HCT116 (cell line): ENCODE measurements around the gene MXRA7. TPM values are rescaled to one million over a fixed set of nuclear protein-coding genes. Genes with fewer than 3 reads are reported as not detected.
"Not testable (repeated sequence)": the region's sequence is repeated elsewhere in the genome, so short reads cannot be mapped to it uniquely, and the experiment has no call there.

Experiments
- ATAC-seq: fragments of 200-7000 bp; cut with Tn5 transposase; 2 replicates; pipeline ENCODE4 v1.9.1; 2020; ENCODE audit warnings: mild to moderate bottlenecking, moderate library complexity
- BruUV-seq: library from RNA; stranded (reverse); fragments of 400-500 nt; replicated peaks from 2 replicates; lab custom pipeline; 2021; lab: Mats Ljungman, UMichigan
- CTCF ChIA-PET: fragments of 300-600 bp; sonication (Branson Sonifier 250); formaldehyde crosslinking; loops from one replicate; lab custom pipeline; 2021; ENCODE audit warnings: antibody characterized with exemption; lab: Charles Lee
- POLR2A ChIA-PET: fragments of 300-600, 350-600 bp; sonication (Branson Sonifier 250); formaldehyde crosslinking; loops from one replicate; lab custom pipeline; 2021; ENCODE audit warnings: antibody characterized with exemption; lab: Charles Lee
- RAD21 ChIA-PET, 2 experiments: fragments of 300-600 bp; sonication (Branson Sonifier 250); formaldehyde crosslinking; loops; one replicate each; lab custom pipeline; 2023; ENCODE audit warnings: low total read pairs in 2 of 2; ENCODE audit not compliant: uncharacterized antibody in 2 of 2, unreplicated experiment in 2 of 2, low non-redundant PET in 1 of 2; lab: Charles Lee
- DNase-seq: peaks from one replicate; pipeline ENCODE4 v3.0.0-alpha.2; 2010; ENCODE audit warnings: low read depth, low spot score
- H2AFZ ChIP-seq: fragments of 200-600 bp; shearing (Covaris generic), sonication (generic); 2 replicates; pipeline ENCODE4 v1.6.1; 2017; ENCODE audit warnings: low read depth, mixed run types, mixed read lengths, antibody characterized with exemption, low read length; ENCODE audit not compliant: poor library complexity, severe bottlenecking
- H3K27ac ChIP-seq: 2 replicates; pipeline ENCODE4 v1.5.1; 2012; ENCODE audit warnings: low read depth, low read length
- H3K27me3 ChIP-seq: fragments of 200-600 bp; sonication (generic); 2 replicates; pipeline ENCODE4 v1.6.1; 2016; ENCODE audit warnings: mixed run types, low read length, mixed read lengths; ENCODE audit not compliant: insufficient read depth
- H3K36me3 ChIP-seq, 2 experiments: fragments of 200-500 bp in 1 of 2; fragments of 200-600 bp in 1 of 2; sonication (Bioruptor generic) in 1 of 2; sonication (generic) in 1 of 2; 2 replicates each; pipeline versions ENCODE4 v1.5.1 to v1.6.1; 2014 to 2016; ENCODE audit warnings: low read length in 2 of 2, inconsistent platforms in 1 of 2, mixed read lengths in 1 of 2, mixed run types in 1 of 2; ENCODE audit not compliant: insufficient read depth in 2 of 2, control insufficient read depth in 1 of 2
- H3K4me1 ChIP-seq, 2 experiments: fragments of 200-600 bp in 1 of 2; sonication (generic) in 1 of 2; 2 replicates each; pipeline versions ENCODE4 v1.5.1 to v1.6.1; 2012 to 2017; ENCODE audit warnings: low read length in 2 of 2, inconsistent platforms in 1 of 2, mild to moderate bottlenecking in 1 of 2, mixed read lengths in 1 of 2, mixed run types in 1 of 2, moderate library complexity in 1 of 2; ENCODE audit not compliant: insufficient read depth in 2 of 2, control insufficient read depth in 1 of 2
- H3K4me2 ChIP-seq: fragments of 200-600 bp; sonication (generic); 2 replicates; pipeline ENCODE4 v1.6.1; 2017; ENCODE audit warnings: mixed run types, low read length, mixed read lengths
- H3K4me3 ChIP-seq, 2 experiments: fragments of 200-600 bp in 1 of 2; sonication (generic) in 1 of 2; replicated peaks in 1 of 2; 2 replicates each; pipeline ENCODE4 v1.5.1; 2011 to 2016; ENCODE audit warnings: low read length in 2 of 2, control low read depth in 1 of 2, low read depth in 1 of 2, mild to moderate bottlenecking in 1 of 2, mixed read lengths in 1 of 2, mixed run types in 1 of 2
- H3K79me2 ChIP-seq: fragments of 200-600 bp; sonication (generic); 2 replicates; pipeline ENCODE4 v1.6.1; 2017; ENCODE audit warnings: mild to moderate bottlenecking, mixed run types, low read length, moderate library complexity, mixed read lengths; ENCODE audit not compliant: insufficient read depth
- H3K9ac ChIP-seq: fragments of 200-600 bp; sonication (generic); 2 replicates; pipeline ENCODE4 v1.6.1; 2016; ENCODE audit warnings: low read length, mixed read lengths
- H3K9me2 ChIP-seq: fragments of 200-600 bp; sonication (generic), shearing (Covaris generic); 2 replicates; pipeline ENCODE4 v1.6.1; 2017; ENCODE audit warnings: mixed run types, mild to moderate bottlenecking, moderate library complexity; ENCODE audit not compliant: insufficient read depth
- H3K9me3 ChIP-seq, 2 experiments: fragments of 200-500 bp in 1 of 2; fragments of 200-600 bp in 1 of 2; sonication (Bioruptor generic) in 1 of 2; sonication (generic) in 1 of 2; 2 replicates each; pipeline ENCODE4 v1.6.1; 2014 to 2017; ENCODE audit warnings: low read length in 2 of 2, mixed read lengths in 2 of 2, inconsistent platforms in 1 of 2, low read depth in 1 of 2, mild to moderate bottlenecking in 1 of 2, mixed run types in 1 of 2, moderate library complexity in 1 of 2; ENCODE audit not compliant: control insufficient read depth in 1 of 2, insufficient read depth in 1 of 2
- H4K20me1 ChIP-seq: fragments of 200-600 bp; sonication (generic), shearing (Covaris generic); 2 replicates; pipeline ENCODE4 v1.6.1; 2017; ENCODE audit warnings: mixed run types, mild to moderate bottlenecking, moderate library complexity; ENCODE audit not compliant: insufficient read depth
- CEBPB ChIP-seq: IDR thresholded peaks from 2 replicates; pipeline ENCODE4 v1.6.1; 2012; ENCODE audit warnings: low read depth
- EGR1 ChIP-seq: IDR thresholded peaks from 2 replicates; pipeline ENCODE4 v1.6.1; 2012; ENCODE audit warnings: low read depth
- ELF1 ChIP-seq: IDR thresholded peaks from 2 replicates; pipeline ENCODE4 v1.6.1; 2012; ENCODE audit warnings: low read depth, borderline replicate concordance
- EZH2 ChIP-seq: fragments of 200-600 bp; sonication (generic); IDR thresholded peaks from 2 replicates; pipeline ENCODE4 v1.6.1; 2017; ENCODE audit warnings: antibody characterized with exemption, mixed run types
- EZH2phosphoT487 ChIP-seq: fragments of 200-600 bp; IDR thresholded peaks from 2 replicates; pipeline ENCODE4 v1.6.1; 2018; ENCODE audit warnings: antibody characterized with exemption, borderline replicate concordance
- FOSL1 ChIP-seq: IDR thresholded peaks from 2 replicates; pipeline ENCODE4 v1.6.1; 2012; ENCODE audit warnings: low read depth
- JUND ChIP-seq: IDR thresholded peaks from 2 replicates; pipeline ENCODE4 v1.6.1; 2012
- MAX ChIP-seq: IDR thresholded peaks from 2 replicates; pipeline ENCODE4 v1.6.1; 2012
- POLR2A ChIP-seq: IDR thresholded peaks from 2 replicates; pipeline ENCODE4 v1.7.0; 2011; ENCODE audit warnings: borderline replicate concordance; ENCODE audit not compliant: insufficient read depth, insufficient read length; ENCODE audit errors: extremely low read depth
- POLR2AphosphoS5 ChIP-seq: IDR thresholded peaks from 2 replicates; pipeline ENCODE4 v1.6.1; 2011; ENCODE audit warnings: mild to moderate bottlenecking, low read depth, low read length, moderate library complexity
- RAD21 ChIP-seq: IDR thresholded peaks from 2 replicates; pipeline ENCODE4 v1.6.1; 2012; ENCODE audit warnings: low read depth, mild to moderate bottlenecking
- SP1 ChIP-seq: IDR thresholded peaks from 2 replicates; pipeline ENCODE4 v1.6.1; 2012; ENCODE audit warnings: low read depth
- SRF ChIP-seq: IDR thresholded peaks from 2 replicates; pipeline ENCODE4 v1.6.1; 2012; ENCODE audit warnings: low read depth
- TCF7L2 ChIP-seq: IDR thresholded peaks from 2 replicates; pipeline ENCODE4 v1.7.0; 2011; ENCODE audit warnings: borderline replicate concordance, inconsistent platforms; ENCODE audit not compliant: insufficient read depth, insufficient read length; ENCODE audit errors: extremely low read depth
- YY1 ChIP-seq: IDR thresholded peaks from 2 replicates; pipeline ENCODE4 v1.6.1; 2011; ENCODE audit warnings: low read length, low read depth, moderate library complexity, mild to moderate bottlenecking; ENCODE audit not compliant: insufficient replicate concordance; ENCODE audit errors: extremely low read depth
- ZFX ChIP-seq: fragments of 450-650 bp; IDR thresholded peaks from 2 replicates; pipeline ENCODE4 v1.6.1; 2017
- intact Hi-C: fragments of 100-400 bp; cut with micrococcal nuclease; formaldehyde crosslinking; loops from 2 replicates; pipeline ENCODE4 v1.10.0; 2022
- total RNA-seq: library from RNA; stranded (reverse); gene quantifications from one replicate; pipeline ENCODE4 v1.2.1, GENCODE V29; 2021; ENCODE audit not compliant: unreplicated experiment
- TF ChIP-seq, protein P1 (sequence below), 3 experiments: fragments of 200-600 bp in 1 of 3; sonication (generic) in 1 of 3; IDR thresholded peaks in 2 of 3; conservative IDR thresholded peaks in 1 of 3; 2 replicates each; pipeline ENCODE4 v1.5.1; 2012 to 2017; ENCODE audit warnings: low read depth in 2 of 3, low read length in 2 of 3, antibody characterized with exemption in 1 of 3, borderline replicate concordance in 1 of 3, control low read depth in 1 of 3, mild to moderate bottlenecking in 1 of 3, mixed read lengths in 1 of 3, mixed run types in 1 of 3, moderate library complexity in 1 of 3; ENCODE audit not compliant: insufficient read depth in 1 of 3

Gene MXRA7
- total RNA-seq, 1 experiment from 2014 or later, result 57.1 TPM

- H3K79me2 ChIP-seq, result peaks cover 9% of the 10 kb centered on the region
- no peak for TF ChIP-seq EZH2
- no peak for TF ChIP-seq FOSL1
- no peak for TF ChIP-seq POLR2A
- no peak for TF ChIP-seq JUND
- no peak for TF ChIP-seq MAX
- TF ChIP-seq EGR1, result no peak
- TF ChIP-seq EZH2phosphoT487, result no peak
- TF ChIP-seq RAD21, result no peak
- TF ChIP-seq YY1, result no peak
- no peak for TF ChIP-seq ELF1
- TF ChIP-seq ZFX, result no peak
- TF ChIP-seq SRF, result no peak
- TF ChIP-seq POLR2AphosphoS5, result no peak
- TF ChIP-seq, protein P1, sequence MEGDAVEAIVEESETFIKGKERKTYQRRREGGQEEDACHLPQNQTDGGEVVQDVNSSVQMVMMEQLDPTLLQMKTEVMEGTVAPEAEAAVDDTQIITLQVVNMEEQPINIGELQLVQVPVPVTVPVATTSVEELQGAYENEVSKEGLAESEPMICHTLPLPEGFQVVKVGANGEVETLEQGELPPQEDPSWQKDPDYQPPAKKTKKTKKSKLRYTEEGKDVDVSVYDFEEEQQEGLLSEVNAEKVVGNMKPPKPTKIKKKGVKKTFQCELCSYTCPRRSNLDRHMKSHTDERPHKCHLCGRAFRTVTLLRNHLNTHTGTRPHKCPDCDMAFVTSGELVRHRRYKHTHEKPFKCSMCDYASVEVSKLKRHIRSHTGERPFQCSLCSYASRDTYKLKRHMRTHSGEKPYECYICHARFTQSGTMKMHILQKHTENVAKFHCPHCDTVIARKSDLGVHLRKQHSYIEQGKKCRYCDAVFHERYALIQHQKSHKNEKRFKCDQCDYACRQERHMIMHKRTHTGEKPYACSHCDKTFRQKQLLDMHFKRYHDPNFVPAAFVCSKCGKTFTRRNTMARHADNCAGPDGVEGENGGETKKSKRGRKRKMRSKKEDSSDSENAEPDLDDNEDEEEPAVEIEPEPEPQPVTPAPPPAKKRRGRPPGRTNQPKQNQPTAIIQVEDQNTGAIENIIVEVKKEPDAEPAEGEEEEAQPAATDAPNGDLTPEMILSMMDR (IDR thresholded peaks at IDR 0.05 in 2 of 3, conservative IDR thresholded peaks at IDR 0.05 in 1 of 3; ENCODE audit: borderline replicate concordance in 1 of 3, insufficient read depth in 1 of 3, low read depth in 2 of 3, low read length in 2 of 3), result no peak
- no peak for TF ChIP-seq SP1
- TF ChIP-seq CEBPB, result no peak
- no peak for TF ChIP-seq TCF7L2
- TF ChIP-seq, all 23 proteins: peak for 0
- H3K9me3 ChIP-seq, result no peaks in the 10 kb centered on the region
- no peak overlapping the region for H3K27ac ChIP-seq
- H3K27me3 ChIP-seq, result no peaks in the 10 kb centered on the region
- intact Hi-C loops, result no loop called here
- H3K9ac ChIP-seq, result no peak overlapping the region
- POLR2A ChIA-PET, result no interaction called here
- H3K9me2 ChIP-seq, result no peaks in the 10 kb centered on the region
- no TSS peak for BruUV-seq
- no peak overlapping the region for H3K4me2 ChIP-seq
- no peaks in the 10 kb centered on the region for H4K20me1 ChIP-seq
- RAD21 ChIA-PET, result no interaction called here
- H3K4me1 ChIP-seq, result peaks cover 0 to 12% of the 10 kb centered on the region in 2 experiments; a peak in 2 of 4 replicates
- H2AFZ ChIP-seq, result no peak overlapping the region
- DNase-seq (no peak), ATAC-seq (no peak)
- no peak overlapping the region for H3K4me3 ChIP-seq
- no peaks in the 10 kb centered on the region for H3K36me3 ChIP-seq
- CTCF ChIA-PET, result no interaction called here
Observed at GRCh38 chr17:76700270-76700616, 10.5 kb downstream of the MXRA7 start.

GRCh38 chr17:76698466-76698977, 12.2 kb downstream of the MXRA7 start:
- ATAC-seq, H3K4me3 ChIP-seq, H3K9me2 ChIP-seq, H3K27me3 ChIP-seq, H3K27ac ChIP-seq, H3K36me3 ChIP-seq, DNase-seq, H3K9me3 ChIP-seq, H3K9ac ChIP-seq, RAD21 ChIA-PET, H2AFZ ChIP-seq, CTCF ChIA-PET, BruUV-seq, H3K79me2 ChIP-seq, H4K20me1 ChIP-seq, intact Hi-C loops: not testable (repeated sequence)
- Histone ChIP-seq H3K4me1 (peaks cover 0 to 12% of the 10 kb centered on the region in 2 experiments; a peak in 2 of 4 replicates), H3K4me2 (peak overlapping the region; percentile 22; the same call in 1 of the 2 replicates)
- POLR2A ChIA-PET, result interaction anchor here (1.6 kb wide), 1 partner anchor 27 kb away, joined by 5 read pairs; no protein-coding TSS in a partner anchor
